Loucy (cell line): ENCODE measurements around the gene CCDC3.

Source experiments
- H2AFZ ChIP-seq: fragments of 200-600 bp; sonication (generic); 2 replicates; pipeline ENCODE4 v1.6.0; 2016; ENCODE audit warnings: antibody characterized with exemption, mild to moderate bottlenecking, low read length, moderate library complexity
- H3F3A ChIP-seq: fragments of 200-600 bp; 2 replicates; pipeline ENCODE4 v1.6.0; 2016; ENCODE audit warnings: antibody characterized with exemption, low read depth, mild to moderate bottlenecking
- H3K27me3 ChIP-seq: fragments of 200-600 bp; sonication (generic); 2 replicates; pipeline ENCODE4 v1.6.1; 2014; ENCODE audit warnings: low read length, mild to moderate bottlenecking; ENCODE audit not compliant: insufficient read depth, poor library complexity, severe bottlenecking
- H3K36me3 ChIP-seq: fragments of 200-600 bp; sonication (generic); 2 replicates; pipeline ENCODE4 v1.6.1; 2016; ENCODE audit warnings: low read length; ENCODE audit not compliant: insufficient read depth
- H3K4me1 ChIP-seq: fragments of 200-600 bp; sonication (generic); 2 replicates; pipeline ENCODE4 v1.5.1; 2014; ENCODE audit warnings: low read length, mild to moderate bottlenecking; ENCODE audit not compliant: insufficient read depth, poor library complexity, severe bottlenecking
- H3K4me2 ChIP-seq: fragments of 200-600 bp; sonication (generic); 2 replicates; pipeline ENCODE4 v1.6.0; 2014; ENCODE audit warnings: antibody characterized with exemption, low read length, low read depth, mild to moderate bottlenecking; ENCODE audit not compliant: poor library complexity, severe bottlenecking
- H3K4me3 ChIP-seq: fragments of 200-600 bp; sonication (generic); 2 replicates; pipeline ENCODE4 v1.5.1; 2014; ENCODE audit warnings: low read length, mild to moderate bottlenecking, mixed read lengths; ENCODE audit not compliant: poor library complexity, severe bottlenecking
- H3K79me2 ChIP-seq: fragments of 200-600 bp; sonication (generic); 2 replicates; pipeline ENCODE4 v1.6.1; 2014; ENCODE audit warnings: low read length; ENCODE audit not compliant: insufficient read depth
- H3K9ac ChIP-seq: fragments of 200-600 bp; sonication (generic); 2 replicates; pipeline ENCODE4 v1.6.0; 2014; ENCODE audit warnings: mild to moderate bottlenecking, low read depth, low read length, moderate library complexity; ENCODE audit not compliant: poor library complexity, severe bottlenecking
- H3K9me2 ChIP-seq: fragments of 200-600 bp; sonication (generic); replicated peaks from 2 replicates; pipeline ENCODE4 v1.6.1; 2016; ENCODE audit warnings: low read depth, low read length, mixed read lengths
- H3K9me3 ChIP-seq: fragments of 200-600 bp; sonication (generic); 2 replicates; pipeline ENCODE4 v1.6.1; 2014; ENCODE audit warnings: mild to moderate bottlenecking, antibody characterized with exemption, low read length, low read depth; ENCODE audit not compliant: insufficient read depth
- H4K20me1 ChIP-seq: fragments of 200-600 bp; sonication (generic); 2 replicates; pipeline ENCODE4 v1.6.0; 2014; ENCODE audit warnings: antibody characterized with exemption, low read length, mild to moderate bottlenecking; ENCODE audit not compliant: insufficient read depth, poor library complexity, severe bottlenecking
- CTCF ChIP-seq: fragments of 200-600 bp; sonication (generic); conservative IDR thresholded peaks from 2 replicates; pipeline ENCODE4 v1.5.1; 2014; ENCODE audit warnings: mild to moderate bottlenecking, antibody characterized with exemption, low read length
- EZH2phosphoT487 ChIP-seq: fragments of 200-600 bp; IDR thresholded peaks from 2 replicates; pipeline ENCODE4 v1.6.1; 2018; ENCODE audit warnings: antibody characterized with exemption, mild to moderate bottlenecking, moderate library complexity, borderline replicate concordance

The CCDC3 gene

DNA sequence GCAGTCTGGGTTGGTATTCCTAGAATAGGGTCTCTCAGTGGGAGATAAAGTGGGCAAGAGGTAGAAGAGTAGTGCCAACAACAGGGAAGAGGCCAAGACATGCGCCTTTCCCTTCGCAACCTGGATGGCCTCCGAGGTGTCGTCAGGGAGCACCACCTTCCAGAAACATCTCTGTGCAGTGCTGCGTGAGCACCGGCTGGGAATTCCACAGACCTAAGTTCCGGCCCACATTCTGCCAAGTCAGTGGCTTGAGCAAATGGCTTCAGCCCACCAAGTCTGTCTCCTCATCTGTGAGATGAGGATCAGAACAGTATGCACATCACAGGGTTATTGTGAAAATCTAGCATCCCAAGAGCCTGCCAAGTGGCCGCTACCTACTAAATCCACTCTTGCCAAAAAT lies 40.6 kb downstream of the CCDC3 start:
- no peaks in the 10 kb centered on the region for H3K36me3 ChIP-seq
- H3K9me2 ChIP-seq: no peaks in the 10 kb centered on the region
- no peaks in the 10 kb centered on the region for H3K4me1 ChIP-seq
- no peak overlapping the region for H3K4me2 ChIP-seq
- TF ChIP-seq EZH2phosphoT487 (no peak), CTCF (no peak)
- no peaks in the 10 kb centered on the region for H3K9me3 ChIP-seq
- H4K20me1 ChIP-seq: no peaks in the 10 kb centered on the region
- H3F3A ChIP-seq: no peaks in the 10 kb centered on the region
- H3K27me3 ChIP-seq: no peaks in the 10 kb centered on the region
- H3K9ac ChIP-seq: no peak overlapping the region
- no peak overlapping the region for H3K4me3 ChIP-seq
- H2AFZ ChIP-seq: no peak overlapping the region
- H3K79me2 ChIP-seq: no peaks in the 10 kb centered on the region

- TF ChIP-seq CTCF (no peak), EZH2phosphoT487 (no peak)
- Histone ChIP-seq H3K4me2 (no peak overlapping the region), H3K9me2 (no peaks in the 10 kb centered on the region), H3K4me3 (no peak overlapping the region), H3K9me3 (no peaks in the 10 kb centered on the region), H2AFZ (no peak overlapping the region), H3K4me1 (no peaks in the 10 kb centered on the region), H4K20me1 (no peaks in the 10 kb centered on the region), H3K9ac (no peak overlapping the region), H3K79me2 (no peaks in the 10 kb centered on the region), H3F3A (no peaks in the 10 kb centered on the region), H3K36me3 (no peaks in the 10 kb centered on the region), H3K27me3 (no peaks in the 10 kb centered on the region)
Observed at GRCh38 chr10:12960334-12960898, 41.1 kb downstream of the CCDC3 start.

DNA sequence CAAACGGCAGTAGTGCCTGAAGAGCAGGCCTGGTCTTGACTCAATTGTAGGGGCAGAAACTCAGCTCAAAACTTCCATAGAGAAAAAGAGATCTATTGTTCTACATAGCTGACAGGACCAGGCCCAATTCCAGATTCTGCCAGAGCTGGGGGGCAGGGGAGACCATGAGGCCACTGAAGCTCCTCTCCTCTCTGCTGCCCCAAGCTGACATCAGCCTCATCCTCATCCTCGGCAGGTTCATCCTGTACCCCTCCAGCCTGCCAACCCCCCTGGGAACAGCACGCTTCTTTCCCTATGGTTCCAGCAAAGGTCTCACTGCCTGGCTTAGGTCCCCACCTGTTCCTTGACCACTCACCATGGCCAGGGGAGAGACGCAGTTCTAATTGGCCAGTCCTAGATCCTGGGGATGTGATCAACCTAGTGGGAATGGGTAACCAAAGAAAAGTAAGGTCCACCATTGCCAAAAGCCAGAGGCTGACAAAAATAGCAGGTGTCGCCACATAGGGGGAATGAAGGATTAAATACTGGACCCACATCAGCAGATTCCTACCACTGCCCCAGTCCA lies 42.9 kb downstream of the CCDC3 start:
- Histone ChIP-seq H3K27me3 (no peaks in the 10 kb centered on the region), H3K36me3 (no peaks in the 10 kb centered on the region), H3K4me1 (no peaks in the 10 kb centered on the region), H2AFZ (no peak overlapping the region), H3F3A (no peaks in the 10 kb centered on the region), H3K79me2 (no peaks in the 10 kb centered on the region), H3K4me2 (no peak overlapping the region), H3K9me3 (0 out of 2 replicates have a peak, but pooled peaks cover 3% of the 10 kb centered on the region), H3K9me2 (no peaks in the 10 kb centered on the region), H4K20me1 (no peaks in the 10 kb centered on the region), H3K9ac (no peak overlapping the region), H3K4me3 (no peak overlapping the region)
- TF ChIP-seq EZH2phosphoT487 (no peak), CTCF (no peak)
